OCI-LY3 (cell line): ENCODE data around the gene MKLN1.
"Not testable (repeated sequence)": the region's sequence is repeated elsewhere in the genome, so short reads cannot be mapped to it uniquely, and the experiment has no call there.

Source experiments
- H2AFZ ChIP-seq: fragments of 200-600, 300-600 bp; shearing (Covaris generic); 2 replicates; pipeline ENCODE4 v1.6.0; 2014; ENCODE audit warnings: antibody characterized with exemption, low read depth, low read length
- H3K27ac ChIP-seq: fragments of 200-600, 300-600 bp; sonication (generic); 2 replicates; pipeline ENCODE4 v1.5.1; 2014; ENCODE audit warnings: mild to moderate bottlenecking, low read length, moderate library complexity, mixed read lengths
- H3K27me3 ChIP-seq: fragments of 200-600, 300-600 bp; sonication (generic); 2 replicates; pipeline ENCODE4 v1.6.1; 2014; ENCODE audit warnings: low read depth, low read length, mixed read lengths
- H3K36me3 ChIP-seq: fragments of 200-600, 300-600 bp; sonication (generic); replicated peaks from 2 replicates; pipeline ENCODE3; 2014; ENCODE audit warnings: low read depth, low read length, mixed read lengths
- H3K4me1 ChIP-seq: fragments of 300-600, 200-600 bp; sonication (generic); 2 replicates; pipeline ENCODE4 v1.6.1; 2014; ENCODE audit warnings: low read length, mixed read lengths
- H3K4me2 ChIP-seq: fragments of 200-600, 300-600 bp; sonication (generic); 2 replicates; pipeline ENCODE4 v1.6.1; 2014; ENCODE audit warnings: low read length, mixed read lengths
- H3K4me3 ChIP-seq: fragments of 300-600, 200-600 bp; sonication (generic); 2 replicates; pipeline ENCODE4 v1.5.1; 2014; ENCODE audit warnings: antibody characterized with exemption, mild to moderate bottlenecking, low read length, moderate library complexity
- H3K79me2 ChIP-seq: fragments of 300-600, 200-600 bp; shearing (Covaris generic); 2 replicates; pipeline ENCODE4 v1.6.1; 2014; ENCODE audit warnings: mild to moderate bottlenecking, low read length, mixed read lengths
- H3K9ac ChIP-seq: fragments of 300-600, 200-600 bp; shearing (Covaris generic); 2 replicates; pipeline ENCODE4 v1.6.0; 2014; ENCODE audit warnings: mild to moderate bottlenecking, low read length, moderate library complexity
- H3K9me3 ChIP-seq: fragments of 200-600, 300-600 bp; shearing (Covaris generic); 2 replicates; pipeline ENCODE4 v1.6.1; 2014; ENCODE audit warnings: low read length, mixed read lengths; ENCODE audit not compliant: insufficient read depth
- H4K20me1 ChIP-seq: fragments of 200-600, 300-600 bp; sonication (generic); 2 replicates; pipeline ENCODE4 v1.6.1; 2016; ENCODE audit warnings: low read length, mixed read lengths; ENCODE audit not compliant: insufficient read depth
- EZH2phosphoT487 ChIP-seq: fragments of 200-600 bp; shearing (Covaris generic); IDR thresholded peaks from 2 replicates; pipeline ENCODE4 v1.6.1; 2018; ENCODE audit warnings: antibody characterized with exemption, mixed run types, low read depth
- TF ChIP-seq, protein P1 (sequence below): fragments of 200-600, 300-600 bp; sonication (generic); IDR thresholded peaks from 2 replicates; pipeline ENCODE4 v1.5.1; 2014; ENCODE audit warnings: antibody characterized with exemption, low read length, low read depth

MKLN1 gene

DNA sequence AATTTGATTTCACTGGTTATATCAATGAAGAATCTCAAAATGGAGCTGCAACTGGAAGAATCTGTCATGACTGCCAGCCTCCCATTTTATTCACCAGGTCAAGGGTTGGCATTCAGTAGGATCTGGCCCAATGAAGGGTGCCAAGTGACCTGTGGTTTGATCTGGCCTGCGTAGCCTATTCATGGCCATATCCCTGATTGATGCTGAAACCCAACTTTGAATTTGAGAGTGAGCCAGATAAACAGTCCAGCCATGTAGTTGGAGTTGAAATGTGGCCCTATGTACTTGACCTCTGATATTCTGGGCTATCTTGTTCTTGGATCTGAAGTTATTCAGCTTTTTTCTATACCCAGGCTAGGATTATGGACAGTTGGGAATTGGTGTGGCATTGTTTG lies 1.5 kb downstream of the MKLN1 start:
- H3K4me2 ChIP-seq: peak overlapping the region; percentile 82
- no peak for TF ChIP-seq EZH2phosphoT487
- TF ChIP-seq, protein P1, sequence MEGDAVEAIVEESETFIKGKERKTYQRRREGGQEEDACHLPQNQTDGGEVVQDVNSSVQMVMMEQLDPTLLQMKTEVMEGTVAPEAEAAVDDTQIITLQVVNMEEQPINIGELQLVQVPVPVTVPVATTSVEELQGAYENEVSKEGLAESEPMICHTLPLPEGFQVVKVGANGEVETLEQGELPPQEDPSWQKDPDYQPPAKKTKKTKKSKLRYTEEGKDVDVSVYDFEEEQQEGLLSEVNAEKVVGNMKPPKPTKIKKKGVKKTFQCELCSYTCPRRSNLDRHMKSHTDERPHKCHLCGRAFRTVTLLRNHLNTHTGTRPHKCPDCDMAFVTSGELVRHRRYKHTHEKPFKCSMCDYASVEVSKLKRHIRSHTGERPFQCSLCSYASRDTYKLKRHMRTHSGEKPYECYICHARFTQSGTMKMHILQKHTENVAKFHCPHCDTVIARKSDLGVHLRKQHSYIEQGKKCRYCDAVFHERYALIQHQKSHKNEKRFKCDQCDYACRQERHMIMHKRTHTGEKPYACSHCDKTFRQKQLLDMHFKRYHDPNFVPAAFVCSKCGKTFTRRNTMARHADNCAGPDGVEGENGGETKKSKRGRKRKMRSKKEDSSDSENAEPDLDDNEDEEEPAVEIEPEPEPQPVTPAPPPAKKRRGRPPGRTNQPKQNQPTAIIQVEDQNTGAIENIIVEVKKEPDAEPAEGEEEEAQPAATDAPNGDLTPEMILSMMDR: no peak
- no peak overlapping the region for H3K9ac ChIP-seq
- no peak overlapping the region for H2AFZ ChIP-seq
- peaks cover 12% of the 10 kb centered on the region for H4K20me1 ChIP-seq
- peaks cover 66% of the 10 kb centered on the region for H3K79me2 ChIP-seq
- H3K27me3 ChIP-seq: no peaks in the 10 kb centered on the region
- H3K4me1 ChIP-seq: peaks cover 33% of the 10 kb centered on the region
- no peak overlapping the region for H3K27ac ChIP-seq
- peak overlapping the region; percentile 91 for H3K4me3 ChIP-seq
- H3K9me3 ChIP-seq: 0 out of 2 replicates have a peak, but pooled peaks cover under 1% of the 10 kb centered on the region
- peaks cover 8% of the 10 kb centered on the region for H3K36me3 ChIP-seq

DNA sequence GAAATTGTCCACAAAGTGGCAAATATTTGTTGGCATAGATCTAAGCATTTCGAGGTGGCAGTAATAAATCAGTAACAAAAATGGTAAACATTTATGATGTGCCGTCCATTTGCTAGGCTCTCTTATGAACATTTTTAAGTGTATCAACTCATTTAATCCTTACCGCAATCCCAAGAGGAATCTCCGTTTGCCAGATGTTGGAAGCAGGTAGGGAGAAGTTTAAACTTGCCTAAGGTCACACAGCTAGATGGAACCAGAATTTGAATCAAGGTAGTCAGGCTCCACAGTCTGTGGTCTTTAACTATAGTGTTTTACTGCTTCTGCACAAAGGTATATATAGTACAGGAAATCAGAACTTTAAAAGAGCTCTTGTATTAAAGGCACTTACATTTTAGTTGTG lies 2.6 kb downstream of the MKLN1 start:
- no peaks in the 10 kb centered on the region for H3K27me3 ChIP-seq
- H3K27ac ChIP-seq: no peak overlapping the region
- peaks cover 13% of the 10 kb centered on the region for H3K36me3 ChIP-seq
- no peak for TF ChIP-seq EZH2phosphoT487
- TF ChIP-seq, protein P1: no peak
- peaks cover 12% of the 10 kb centered on the region for H4K20me1 ChIP-seq
- peak overlapping the region; percentile 82; the same call in 1 of the 2 replicates for H3K4me2 ChIP-seq
- no peak overlapping the region for H3K4me3 ChIP-seq
- peaks cover 25% of the 10 kb centered on the region for H3K4me1 ChIP-seq
- H3K9ac ChIP-seq: no peak overlapping the region
- H2AFZ ChIP-seq: no peak overlapping the region
- 0 out of 2 replicates have a peak, but pooled peaks cover 3% of the 10 kb centered on the region for H3K9me3 ChIP-seq
- H3K79me2 ChIP-seq: peaks cover 78% of the 10 kb centered on the region

DNA sequence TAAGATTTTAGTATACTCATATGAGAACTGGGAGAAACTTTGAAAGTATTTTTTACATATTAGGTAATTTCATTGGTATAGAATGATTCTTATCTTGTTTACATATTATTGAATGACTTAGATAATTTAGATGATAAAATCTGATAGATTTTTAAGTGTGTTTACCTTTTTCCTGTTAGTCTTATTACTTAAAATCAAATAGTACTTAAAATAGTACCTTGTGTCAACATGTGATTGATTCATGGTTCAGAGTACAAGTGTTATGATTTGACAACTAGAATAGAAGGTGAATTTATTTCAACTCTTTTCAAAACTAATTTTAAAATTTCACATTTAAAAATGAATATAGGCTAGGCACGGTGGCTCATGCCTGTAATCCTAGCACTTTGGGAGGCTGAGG lies 4.1 kb downstream of the MKLN1 start:
- Histone ChIP-seq H3K36me3 (peaks cover 23% of the 10 kb centered on the region), H3K4me2 (no peak overlapping the region), H2AFZ (no peak overlapping the region), H3K9me3 (peaks cover 8% of the 10 kb centered on the region; the same call in 1 of the 2 replicates), H3K4me1 (peaks cover 21% of the 10 kb centered on the region), H3K27me3 (no peaks in the 10 kb centered on the region), H3K4me3 (no peak overlapping the region), H3K9ac (no peak overlapping the region), H3K79me2 (peaks cover 93% of the 10 kb centered on the region), H4K20me1 (peaks cover 12% of the 10 kb centered on the region), H3K27ac (no peak overlapping the region)
- TF ChIP-seq EZH2phosphoT487: no peak

DNA sequence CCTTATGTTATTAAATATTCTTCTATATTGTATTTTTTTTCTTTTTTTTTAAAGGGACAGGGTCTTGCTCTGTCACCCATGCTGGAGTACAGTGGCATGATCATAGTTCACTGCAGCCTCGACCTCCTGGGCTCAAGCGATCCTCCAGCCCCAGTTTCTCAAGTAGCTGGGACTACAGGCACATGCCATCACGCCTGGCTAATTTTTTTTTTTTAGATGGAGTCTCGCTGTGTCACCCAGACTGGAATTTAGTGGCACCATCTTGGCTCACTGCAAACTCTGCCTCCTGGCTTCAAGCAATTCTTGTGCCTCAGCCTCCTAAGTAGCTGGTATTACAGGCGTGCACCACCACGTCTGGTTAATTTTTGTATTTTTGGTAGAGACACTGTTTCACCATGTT lies 5.1 kb downstream of the MKLN1 start:
- H3K27me3 ChIP-seq, H2AFZ ChIP-seq, H3K4me2 ChIP-seq, H3K9ac ChIP-seq, H3K4me3 ChIP-seq, H3K27ac ChIP-seq: not testable (repeated sequence)
- H3K4me1 ChIP-seq: peaks cover 17% of the 10 kb centered on the region
- peaks cover 12% of the 10 kb centered on the region for H4K20me1 ChIP-seq
- peaks cover 96% of the 10 kb centered on the region for H3K79me2 ChIP-seq
- H3K9me3 ChIP-seq: peaks cover 12% of the 10 kb centered on the region; the same call in 1 of the 2 replicates
- H3K36me3 ChIP-seq: peaks cover 24% of the 10 kb centered on the region

DNA sequence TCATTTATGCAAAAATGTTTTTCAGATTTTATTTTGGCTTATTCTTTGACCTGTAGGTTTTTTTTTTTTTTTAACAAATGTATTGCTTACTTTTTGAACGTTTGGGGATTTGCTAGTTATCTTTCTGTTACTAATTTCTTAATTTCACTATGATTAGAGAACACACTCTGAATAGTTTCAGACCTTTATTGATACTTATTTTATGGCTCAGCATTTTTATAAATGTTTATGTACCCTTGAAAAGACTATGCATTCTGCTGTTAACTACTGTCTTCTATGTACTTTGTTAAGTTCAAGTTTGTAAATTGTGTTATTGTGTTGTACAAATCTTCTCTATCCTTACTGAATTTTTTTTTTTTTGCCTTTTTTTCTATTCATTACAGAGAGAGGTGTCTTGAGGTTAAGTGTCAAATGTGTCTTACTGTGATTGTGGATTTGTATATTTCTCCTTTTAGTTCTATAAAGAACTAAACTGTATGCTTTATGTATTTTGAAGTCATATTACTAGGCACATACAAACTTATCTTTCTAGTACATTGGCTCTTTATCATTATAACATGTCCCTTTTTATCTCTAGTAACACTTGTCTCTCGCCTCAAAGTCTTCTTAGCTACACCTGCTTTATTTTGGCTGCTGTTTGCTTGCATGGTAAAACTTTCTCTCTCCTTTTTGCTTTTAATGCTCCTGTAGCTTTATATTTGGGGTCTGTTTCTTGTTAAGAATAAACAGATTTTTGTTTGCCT lies 8.1 kb downstream of the MKLN1 start:
- Histone ChIP-seq H3K9me3 (peaks cover 12% of the 10 kb centered on the region; the same call in 1 of the 2 replicates), H3K27ac (no peak overlapping the region), H3K36me3 (peaks cover 39% of the 10 kb centered on the region), H3K9ac (no peak overlapping the region), H3K27me3 (no peaks in the 10 kb centered on the region), H3K4me1 (no peaks in the 10 kb centered on the region), H4K20me1 (peaks cover 16% of the 10 kb centered on the region), H3K79me2 (peaks cover 94% of the 10 kb centered on the region), H2AFZ (no peak overlapping the region), H3K4me3 (no peak overlapping the region), H3K4me2 (no peak overlapping the region)
- TF ChIP-seq EZH2phosphoT487: no peak
- TF ChIP-seq, protein P1: no peak
